ENCODE data around the gene COQ9. TPM values are rescaled to one million over a fixed set of nuclear protein-coding genes. Genes with fewer than 3 reads are reported as not detected.
"Not testable (repeated sequence)": the region's sequence is repeated elsewhere in the genome, so short reads cannot be mapped to it uniquely, and the experiment has no call there.

The COQ9 gene
- 10 to 100 TPM; 38.2 to 40.4 TPM for total RNA-seq

GRCh38 chr16:57447186-57447962 lies at the start of gene COQ9, which contains the start of gene CIAPIN1:
Gene COQ9, plus strand, starts transcription at chr16:57447479. Its CDS starts 27 bp downstream, at chr16:57447506.
Gene CIAPIN1, minus strand, starts transcription at chr16:57447385. Its CDS starts 6,457 bp downstream, at chr16:57440928.
- DNase-seq: peak; percentile 96
- no peaks in the 10 kb centered on the region for H3K27me3 Mint-ChIP-seq (ENCODE audit: low read depth)
- H3K36me3 Mint-ChIP-seq (ENCODE audit: low read depth): peaks cover 27% of the 10 kb centered on the region
- CTCF ChIA-PET: interaction anchor here (0.9 to 4.3 kb wide), 14 partner anchors 9 to 201 kb away, joined by 3 to 38 read pairs (median 4); partner anchors contain the start of genes ADGRG5 and POLR2C
- POLR2A ChIA-PET: interaction anchor here (0.6 to 2.3 kb wide), 21 partner anchors 8 to 202 kb away, joined by 3 to 20 read pairs (median 4); partner anchors contain the start of genes ARL2BP, DOK4 and POLR2C
- H3K9me3 Mint-ChIP-seq (ENCODE audit: insufficient read depth): no peaks in the 10 kb centered on the region
- peaks cover 30% of the 10 kb centered on the region for H3K4me1 Mint-ChIP-seq (ENCODE audit: low read depth)
- peak within 1 kb of the TSS; percentile 92 for H3K27ac Mint-ChIP-seq
- peak within 1 kb of the TSS; percentile 93 for H3K4me3 Mint-ChIP-seq
- peak; percentile 99 for ATAC-seq

DNA sequence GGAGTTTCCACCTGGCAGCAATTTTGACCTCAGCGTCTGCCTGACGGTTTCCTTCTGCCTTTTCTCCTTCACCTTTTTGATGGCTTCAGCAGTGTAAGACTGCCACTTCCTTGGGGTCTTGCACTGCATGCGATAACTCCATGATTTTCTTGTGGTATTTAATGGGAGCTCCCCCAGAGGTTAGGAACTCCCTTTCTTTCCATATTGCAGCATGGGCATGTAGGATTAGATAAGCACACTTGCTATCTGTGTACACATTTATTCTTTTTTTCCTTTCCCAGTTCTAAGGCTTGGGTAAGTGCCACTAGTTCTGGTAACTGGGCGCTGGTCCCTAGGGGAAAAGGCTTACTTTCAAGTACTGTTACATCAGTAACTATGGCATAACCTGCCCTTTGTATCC lies 49.8 kb upstream of the COQ9 start:
- H3K27ac Mint-ChIP-seq; H3K9me3 Mint-ChIP-seq (ENCODE audit: insufficient read depth); H3K36me3 Mint-ChIP-seq (ENCODE audit: low read depth); H3K27me3 Mint-ChIP-seq (ENCODE audit: low read depth); CTCF ChIA-PET; ATAC-seq; POLR2A ChIA-PET; DNase-seq; H3K4me1 Mint-ChIP-seq (ENCODE audit: low read depth); H3K4me3 Mint-ChIP-seq: not testable (repeated sequence)

GRCh38 chr16:57401943-57402640 lies 45.2 kb upstream of the COQ9 start:
- H3K36me3 Mint-ChIP-seq (ENCODE audit: low read depth): no peaks in the 10 kb centered on the region
- H3K27ac Mint-ChIP-seq: no peak overlapping the region
- H3K27me3 Mint-ChIP-seq (ENCODE audit: low read depth): peaks cover 10% of the 10 kb centered on the region
- H3K9me3 Mint-ChIP-seq (ENCODE audit: insufficient read depth): no peaks in the 10 kb centered on the region
- H3K4me1 Mint-ChIP-seq (ENCODE audit: low read depth): no peaks in the 10 kb centered on the region
- POLR2A ChIA-PET: no interaction called here
- CTCF ChIA-PET: interaction anchor here (0.6 kb wide), 1 partner anchor 14 kb away, joined by 3 read pairs; no protein-coding TSS in a partner anchor
- DNase-seq (no peak), ATAC-seq (no peak)
- no peak overlapping the region for H3K4me3 Mint-ChIP-seq

- H3K27me3 Mint-ChIP-seq (ENCODE audit: low read depth): peaks cover 10% of the 10 kb centered on the region
- DNase-seq: no peak
- H3K27ac Mint-ChIP-seq: no peak within 1 kb of the TSS
- H3K4me3 Mint-ChIP-seq: no peak within 1 kb of the TSS
- POLR2A ChIA-PET: no interaction called here
- peak; percentile 17 for ATAC-seq
- no peaks in the 10 kb centered on the region for H3K36me3 Mint-ChIP-seq (ENCODE audit: low read depth)
- CTCF ChIA-PET: interaction anchor here (4.1 kb wide), 1 partner anchor 14 kb away, joined by 29 read pairs; no protein-coding TSS in a partner anchor
- peaks cover 2% of the 10 kb centered on the region for H3K4me1 Mint-ChIP-seq (ENCODE audit: low read depth)
- H3K9me3 Mint-ChIP-seq (ENCODE audit: insufficient read depth): no peaks in the 10 kb centered on the region
Observed at GRCh38 chr16:57403965-57404817, 43.1 kb upstream of the COQ9 start, which contains the start of gene CCL17. Gene CCL17, plus strand, starts transcription at chr16:57404767. Its CDS starts 9,166 bp downstream, at chr16:57413933.

GRCh38 chr16:57405097-57405496 lies 42.2 kb upstream of the COQ9 start:
- Mint-ChIP-seq H3K4me1 (ENCODE audit: low read depth) (peaks cover 2% of the 10 kb centered on the region), H3K27me3 (ENCODE audit: low read depth) (peaks cover 10% of the 10 kb centered on the region), H3K36me3 (ENCODE audit: low read depth) (no peaks in the 10 kb centered on the region), H3K27ac (no peak overlapping the region), H3K4me3 (no peak overlapping the region), H3K9me3 (ENCODE audit: insufficient read depth) (no peaks in the 10 kb centered on the region)
- ATAC-seq (no peak), DNase-seq (no peak)
- POLR2A ChIA-PET: no interaction called here
- CTCF ChIA-PET: interaction anchor here (4.1 kb wide), 1 partner anchor 13 kb away, joined by 29 read pairs; no protein-coding TSS in a partner anchor

DNA sequence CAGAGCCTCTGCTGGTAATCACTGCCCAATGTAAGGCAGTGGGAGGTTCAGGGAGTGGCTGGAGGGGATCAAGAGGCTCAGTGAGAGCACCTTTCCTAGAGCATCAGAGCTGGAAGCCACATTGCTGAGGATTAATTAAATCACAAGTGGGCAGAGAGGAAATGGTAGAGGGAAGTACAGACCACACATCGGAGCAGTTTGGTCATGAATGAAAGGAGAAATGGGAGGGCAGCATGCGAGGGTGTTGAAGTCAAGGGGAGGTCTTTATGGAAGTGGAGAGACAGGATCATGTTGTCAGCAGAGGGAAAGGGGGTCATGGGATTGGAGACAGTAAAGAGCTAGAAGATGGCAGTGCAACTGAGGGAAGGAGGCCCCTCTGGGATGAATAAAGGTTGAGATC lies 40.4 kb upstream of the COQ9 start:
- peaks cover 10% of the 10 kb centered on the region for H3K27me3 Mint-ChIP-seq (ENCODE audit: low read depth)
- no peak for ATAC-seq
- H3K36me3 Mint-ChIP-seq (ENCODE audit: low read depth): no peaks in the 10 kb centered on the region
- POLR2A ChIA-PET: interaction anchor here (0.8 kb wide), 1 partner anchor 30 kb away, joined by 3 read pairs; no protein-coding TSS in a partner anchor
- CTCF ChIA-PET: interaction anchor here (1.0 to 4.1 kb wide), 3 partner anchors 11 to 106 kb away, joined by 3 to 29 read pairs (median 3); no protein-coding TSS in a partner anchor
- DNase-seq: no peak
- H3K4me1 Mint-ChIP-seq (ENCODE audit: low read depth): peaks cover 2% of the 10 kb centered on the region
- H3K27ac Mint-ChIP-seq: no peak overlapping the region
- no peaks in the 10 kb centered on the region for H3K9me3 Mint-ChIP-seq (ENCODE audit: insufficient read depth)
- no peak overlapping the region for H3K4me3 Mint-ChIP-seq

DNA sequence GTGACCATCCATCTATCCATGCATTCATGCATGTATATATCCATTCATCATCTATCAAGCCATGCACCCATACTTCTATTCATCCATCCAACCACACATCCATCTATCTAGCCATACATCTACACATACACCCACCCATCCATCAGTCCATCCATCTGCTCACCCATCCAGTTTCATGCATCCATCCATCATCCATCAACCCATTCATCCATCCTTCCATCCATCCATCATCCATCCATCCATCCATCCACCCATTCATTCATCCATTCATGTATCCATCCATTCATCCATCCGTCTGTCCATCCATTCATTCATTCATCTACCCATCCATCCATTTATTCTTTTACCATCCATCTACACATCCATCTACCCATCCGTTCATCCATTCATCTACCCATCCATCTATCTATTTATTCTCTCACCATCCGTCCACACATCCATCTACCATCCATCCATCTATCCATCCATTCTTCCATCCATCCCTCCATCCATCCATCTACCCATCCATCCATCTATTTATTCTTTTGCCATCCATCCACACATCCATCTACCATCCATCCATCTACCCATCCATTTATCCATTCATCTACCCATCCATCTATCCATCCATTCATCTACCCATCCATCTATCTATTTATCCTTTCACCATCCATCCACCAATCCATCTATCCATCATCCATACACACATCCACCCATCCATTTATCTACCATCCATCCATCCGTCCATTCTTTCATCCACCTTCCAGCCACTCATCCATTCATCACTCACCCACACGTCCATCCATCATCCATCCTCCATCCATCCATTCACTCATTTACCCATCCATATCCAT lies 39.5 kb upstream of the COQ9 start:
- ChIA-PET POLR2A (interaction anchor here (0.6 kb wide), 1 partner anchor 608 kb away, joined by 4 read pairs; no protein-coding TSS in a partner anchor), CTCF (no interaction called here)
- Mint-ChIP-seq H3K27me3 (ENCODE audit: low read depth) (peaks cover 10% of the 10 kb centered on the region), H3K27ac (no peak overlapping the region), H3K4me1 (ENCODE audit: low read depth) (peaks cover 2% of the 10 kb centered on the region), H3K9me3 (ENCODE audit: insufficient read depth) (no peaks in the 10 kb centered on the region), H3K4me3 (no peak overlapping the region), H3K36me3 (ENCODE audit: low read depth) (no peaks in the 10 kb centered on the region)
- DNase-seq: no peak
- ATAC-seq: no peak

DNA sequence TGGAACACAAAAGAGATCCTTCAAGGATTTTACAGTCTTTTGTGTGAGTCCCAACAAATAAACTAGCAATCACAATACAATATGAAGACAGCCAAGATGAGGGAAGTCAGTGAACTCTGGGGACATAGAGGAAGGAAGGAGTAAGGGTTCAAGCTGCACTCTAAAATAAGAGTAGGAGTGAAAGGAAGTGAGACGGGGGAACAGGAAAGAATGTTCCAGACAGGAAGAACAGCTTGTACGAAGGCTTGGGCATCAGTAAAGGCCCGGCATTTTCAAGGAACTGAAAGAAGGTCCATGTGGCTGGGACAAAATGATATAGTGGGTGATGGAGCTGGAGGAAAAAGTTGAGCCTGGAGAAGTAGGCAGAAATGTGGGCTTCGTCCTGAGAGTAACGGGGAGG lies 38.2 kb upstream of the COQ9 start:
- DNase-seq (no peak), ATAC-seq (no peak)
- Mint-ChIP-seq H3K27ac (no peak overlapping the region), H3K27me3 (ENCODE audit: low read depth) (peaks cover 7% of the 10 kb centered on the region), H3K9me3 (ENCODE audit: insufficient read depth) (no peaks in the 10 kb centered on the region), H3K4me1 (ENCODE audit: low read depth) (peaks cover 2% of the 10 kb centered on the region), H3K4me3 (no peak overlapping the region), H3K36me3 (ENCODE audit: low read depth) (no peaks in the 10 kb centered on the region)
- ChIA-PET POLR2A (no interaction called here), CTCF (interaction anchor here (0.7 to 1.0 kb wide), 2 partner anchors 8 to 10 kb away, joined by 3 read pairs; no protein-coding TSS in a partner anchor)

DNA sequence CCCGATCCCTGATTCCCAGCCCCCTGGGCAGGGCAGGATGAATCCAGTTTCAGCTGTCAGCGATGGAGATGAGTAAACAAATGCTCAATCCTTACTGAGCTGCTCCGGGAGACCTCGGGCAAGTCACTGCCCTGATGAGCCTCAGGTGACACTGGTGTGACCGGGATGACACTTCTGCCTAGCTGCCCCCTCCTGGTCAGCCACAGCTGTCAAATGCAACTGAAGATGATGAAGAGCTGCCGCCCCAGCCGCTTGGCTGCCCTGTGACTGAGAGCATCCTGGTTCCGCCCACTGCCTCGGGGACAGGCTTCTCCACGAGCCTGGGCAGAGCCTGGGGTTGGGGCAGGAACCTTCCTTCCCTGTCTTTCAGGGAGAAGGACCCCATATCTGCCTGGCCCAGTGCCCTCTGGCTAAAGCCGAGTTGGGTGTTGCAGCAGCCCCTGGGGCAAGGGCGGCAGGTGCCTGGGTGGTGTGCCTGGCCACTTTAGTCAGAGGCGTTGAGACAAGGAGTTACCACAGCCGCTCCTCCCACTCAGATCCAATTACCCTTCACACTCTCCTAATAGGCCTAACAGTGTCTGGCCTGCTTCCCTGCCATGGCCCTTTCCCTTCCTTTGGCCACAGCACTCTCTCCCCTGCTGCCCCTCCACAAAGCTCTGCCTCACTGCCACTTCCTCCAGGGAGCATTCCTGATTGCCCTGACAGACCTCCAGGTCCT lies 37.2 kb upstream of the COQ9 start:
- Mint-ChIP-seq H3K27me3 (ENCODE audit: low read depth) (peaks cover 2% of the 10 kb centered on the region), H3K4me3 (no peak overlapping the region), H3K9me3 (ENCODE audit: insufficient read depth) (no peaks in the 10 kb centered on the region), H3K4me1 (ENCODE audit: low read depth) (peaks cover 2% of the 10 kb centered on the region), H3K27ac (no peak overlapping the region), H3K36me3 (ENCODE audit: low read depth) (no peaks in the 10 kb centered on the region)
- ATAC-seq (no peak), DNase-seq (no peak)
- ChIA-PET POLR2A (no interaction called here), CTCF (interaction anchor here (1.0 kb wide), 1 partner anchor 9 kb away, joined by 3 read pairs; no protein-coding TSS in a partner anchor)

DNA sequence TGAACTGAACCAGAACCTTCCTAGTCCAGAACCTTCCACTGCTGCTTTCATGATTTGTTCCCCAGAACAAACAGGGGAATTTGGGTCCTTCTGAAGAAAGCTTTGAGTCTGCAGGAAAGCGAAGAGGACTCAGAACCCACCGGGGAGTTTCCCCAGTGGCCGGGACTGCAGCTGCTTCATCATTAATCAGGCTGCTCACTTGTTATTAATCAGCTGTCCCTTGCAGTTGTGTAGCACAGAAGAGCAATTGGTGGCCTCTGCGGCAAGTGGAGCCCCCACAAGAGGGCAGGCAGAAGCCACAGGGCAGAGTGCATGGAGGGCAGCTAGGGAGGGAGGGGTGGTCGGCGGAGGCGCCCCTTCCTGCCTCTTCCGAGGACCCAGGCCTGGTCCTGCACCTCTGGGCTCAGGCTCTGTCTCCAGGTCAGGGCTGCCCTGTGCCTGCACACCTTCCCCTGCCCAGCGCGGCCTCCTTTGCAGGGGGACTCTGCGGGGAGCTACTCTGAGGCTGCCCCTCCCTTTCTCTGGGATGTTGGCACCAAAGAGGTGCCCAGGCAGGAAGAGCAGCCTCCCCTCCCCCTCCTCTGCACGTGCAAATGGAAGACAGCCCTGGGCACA lies 35.8 kb upstream of the COQ9 start:
- Mint-ChIP-seq H3K36me3 (ENCODE audit: low read depth) (no peaks in the 10 kb centered on the region), H3K27me3 (ENCODE audit: low read depth) (no peaks in the 10 kb centered on the region), H3K9me3 (ENCODE audit: insufficient read depth) (no peaks in the 10 kb centered on the region), H3K4me3 (no peak overlapping the region), H3K27ac (no peak overlapping the region), H3K4me1 (ENCODE audit: low read depth) (peaks cover 2% of the 10 kb centered on the region)
- ChIA-PET CTCF (interaction anchor here (1.3 kb wide), 1 partner anchor 111 kb away, joined by 5 read pairs; no protein-coding TSS in a partner anchor), POLR2A (no interaction called here)
- ATAC-seq (no peak), DNase-seq (no peak)

Data from activated CD8-positive, alpha-beta T cell treated with anti-CD3 and anti-CD28 coated beads, Interleukin-2, amount 10 ng/mL, durations not matched to agents 7 days and 5 days (primary cell).